ENCODE results near the gene ZFYVE28.
"Not testable (repeated sequence)": the region's sequence is repeated elsewhere in the genome, so short reads cannot be mapped to it uniquely, and the experiment has no call there.

The ZFYVE28 gene

GRCh38 chr4:2417765-2418649 lies at the start of gene ZFYVE28:
Gene ZFYVE28 (minus strand): TSS chr4:2418645. CDS start chr4:2418323, 322 bp downstream.
- DNase-seq = no peak

DNA sequence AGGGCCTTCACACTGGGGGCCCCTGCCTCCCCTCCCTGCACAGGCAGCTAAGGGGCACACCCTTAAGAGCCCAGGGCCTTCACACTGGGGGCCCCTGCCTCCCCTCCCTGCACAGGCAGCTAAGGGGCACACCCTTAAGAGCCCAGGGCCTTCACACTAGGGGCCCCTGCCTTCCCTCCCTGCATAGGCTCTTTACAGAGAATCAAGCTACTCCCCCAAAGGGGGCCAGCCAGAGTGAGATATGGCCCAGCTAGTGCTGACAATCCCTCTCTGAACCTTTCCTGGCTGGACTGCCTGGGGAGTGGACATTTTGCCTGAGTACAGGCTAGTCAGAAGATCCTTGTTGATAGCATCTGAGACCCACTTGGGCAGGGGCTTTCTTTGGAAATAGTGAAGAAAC lies 47.1 kb upstream of the ZFYVE28 start:
- not testable (repeated sequence) for DNase-seq

DNA sequence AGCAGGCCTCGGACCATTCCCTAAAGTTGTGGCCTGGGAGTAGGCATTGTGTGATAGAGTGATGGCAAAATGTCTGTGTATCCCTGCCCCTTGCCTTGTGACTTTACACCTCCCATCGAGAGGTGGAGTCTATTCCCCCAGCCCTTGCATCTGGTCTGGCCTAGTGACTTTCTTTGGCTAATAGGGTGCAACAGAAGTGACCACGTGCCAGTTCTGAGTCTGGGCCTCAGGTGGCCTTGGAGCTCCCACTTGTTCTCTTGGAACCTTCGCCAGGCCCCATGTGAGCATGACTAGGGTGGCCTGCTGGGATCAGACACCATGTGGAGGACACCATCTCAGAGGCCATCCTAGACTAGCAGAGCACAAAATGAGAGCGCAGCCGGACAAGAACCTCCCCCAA lies 46.6 kb upstream of the ZFYVE28 start:
- DNase-seq = no peak

- no peak for DNase-seq
These were observed 44.7 kb upstream of the ZFYVE28 start for GRCh38 chr4:2462992-2463762.

- DNase-seq = peak; percentile 55
These were observed 44.0 kb upstream of the ZFYVE28 start for GRCh38 chr4:2462218-2462991.

GRCh38 chr4:2461246-2461960 lies 43.0 kb upstream of the ZFYVE28 start:
- no peak for DNase-seq

DNA sequence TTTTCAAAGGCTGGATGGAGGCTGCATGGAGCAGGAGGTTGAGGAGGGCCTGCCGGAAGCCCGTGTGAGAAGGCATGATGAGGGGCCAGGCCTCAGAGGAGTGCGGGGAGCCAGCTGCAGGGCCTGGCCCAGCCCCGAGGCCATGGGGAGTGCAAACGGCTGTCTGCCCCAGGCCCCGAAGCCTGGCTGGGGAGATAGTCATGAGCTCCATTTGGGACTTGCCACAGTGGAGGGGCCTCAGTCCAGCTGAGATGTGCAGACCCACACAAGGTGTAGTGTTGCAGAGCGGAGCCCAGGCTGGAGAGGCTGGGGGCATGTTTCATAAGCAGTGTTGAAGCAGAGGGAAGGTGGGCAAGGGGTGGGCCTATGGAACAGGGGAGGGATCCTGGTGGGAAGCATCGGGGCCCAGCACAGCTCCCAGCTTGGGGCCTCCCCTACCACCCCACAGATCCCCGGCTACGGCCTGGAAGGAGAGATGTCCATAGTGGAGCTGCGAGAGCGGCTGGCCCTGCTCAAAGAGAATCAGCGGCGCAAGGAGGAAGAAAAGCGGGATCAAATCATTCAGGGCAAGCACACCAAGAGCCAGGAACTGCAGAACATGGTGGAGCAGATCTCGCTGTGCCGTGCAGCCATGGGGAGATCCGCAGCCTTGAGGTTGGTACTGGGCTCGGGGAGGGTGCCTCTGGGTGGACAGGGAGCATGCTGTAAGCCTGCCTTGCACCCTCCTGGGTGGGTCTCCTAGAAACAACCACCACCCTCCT lies 41.3 kb upstream of the ZFYVE28 start:
- DNase-seq = no peak

DNA sequence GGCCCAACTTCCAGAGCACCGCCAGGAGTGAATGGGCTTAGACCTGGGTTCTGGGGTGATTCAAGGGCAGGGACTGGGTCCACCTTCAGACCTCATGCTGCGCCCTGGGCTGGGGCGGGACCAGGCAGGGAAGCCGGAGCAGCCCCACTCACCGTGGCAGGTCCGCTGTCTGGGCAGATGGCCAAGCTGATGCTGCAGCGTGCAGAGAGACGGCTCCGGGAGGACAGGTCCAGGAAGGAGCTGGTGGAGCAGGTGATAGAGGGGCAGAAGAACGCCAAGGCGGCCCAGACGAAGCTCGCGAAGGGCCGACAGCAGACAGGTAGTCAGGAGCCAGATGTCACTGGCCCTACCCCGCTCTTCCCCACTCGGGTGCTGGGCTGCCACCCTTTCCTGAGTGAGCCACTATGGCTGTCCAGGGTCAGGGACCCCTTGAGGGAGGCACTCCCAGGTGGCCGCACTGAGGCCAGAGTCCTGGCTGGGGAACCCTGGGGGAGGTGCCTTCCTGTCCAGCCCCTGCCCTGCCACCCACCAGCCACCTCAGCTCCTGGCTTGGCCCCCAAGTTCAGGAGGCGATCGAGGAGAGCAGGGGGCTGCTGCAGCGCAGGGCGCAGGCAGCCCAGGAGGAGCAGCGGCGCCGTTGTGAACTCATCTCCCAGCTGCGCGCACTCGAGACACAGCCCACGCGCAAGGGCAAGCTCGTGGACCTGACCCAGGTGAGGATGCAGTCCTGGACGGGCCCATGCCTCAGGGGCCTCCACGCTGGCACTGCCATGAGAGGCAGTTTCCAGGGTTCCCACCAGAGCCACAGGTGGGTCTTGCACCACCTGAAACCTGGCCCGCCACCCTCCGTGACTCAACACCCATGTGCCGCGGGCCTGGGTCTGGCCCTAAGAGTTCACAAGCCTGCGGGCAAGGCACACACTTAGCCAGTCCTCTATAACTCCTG lies 40.4 kb upstream of the ZFYVE28 start:
- peak; percentile 16 for DNase-seq

GRCh38 chr4:2457481-2458295 lies 39.2 kb upstream of the ZFYVE28 start:
- no peak for DNase-seq

DNA sequence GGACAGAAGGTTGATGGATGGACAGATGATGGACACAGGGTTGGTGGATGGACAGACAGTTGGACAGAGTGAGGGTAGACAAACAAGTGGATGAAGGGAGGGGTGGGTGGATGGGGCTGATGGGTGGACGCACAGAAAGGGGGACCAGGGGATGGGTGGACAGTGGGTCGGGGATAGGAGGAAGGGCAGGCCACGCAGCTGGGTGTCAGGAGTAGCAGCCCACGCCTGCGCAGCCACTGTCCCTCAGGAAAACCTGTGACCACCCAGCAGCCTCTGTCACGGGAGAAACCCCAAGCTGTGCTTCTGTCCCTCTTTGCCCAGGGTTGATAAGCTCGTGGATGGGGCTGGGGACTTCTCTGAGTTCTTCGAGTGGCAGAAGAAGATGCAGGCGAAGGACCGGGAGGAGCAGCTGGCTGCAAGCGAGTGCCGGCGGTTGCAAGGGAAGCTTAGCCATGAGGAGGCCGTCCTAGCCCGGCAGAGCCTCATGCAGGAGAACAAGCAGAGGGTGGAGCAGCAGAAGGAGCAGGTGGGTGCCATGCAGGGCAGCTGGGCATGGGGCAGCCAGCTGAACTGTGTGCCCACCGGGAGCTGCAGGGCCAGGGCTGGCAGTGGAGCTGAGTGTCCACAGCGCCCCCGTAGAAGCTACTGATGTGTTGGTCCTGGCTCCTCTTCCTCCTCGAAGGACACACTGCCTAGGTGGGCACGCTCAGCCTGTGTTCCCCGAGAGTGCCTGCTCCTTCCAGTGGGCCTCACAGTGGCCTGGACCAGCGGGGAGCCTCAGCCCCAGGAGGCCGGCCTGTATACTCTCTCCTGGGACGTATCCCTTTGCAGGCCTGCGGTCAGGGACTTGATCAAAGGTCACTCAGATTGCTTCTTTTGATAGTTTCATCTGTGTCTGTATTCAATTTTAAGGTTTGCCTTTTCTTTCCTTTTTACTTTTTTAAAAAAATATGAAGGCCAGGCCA lies 33.7 kb upstream of the ZFYVE28 start:
- DNase-seq = no peak

DNA sequence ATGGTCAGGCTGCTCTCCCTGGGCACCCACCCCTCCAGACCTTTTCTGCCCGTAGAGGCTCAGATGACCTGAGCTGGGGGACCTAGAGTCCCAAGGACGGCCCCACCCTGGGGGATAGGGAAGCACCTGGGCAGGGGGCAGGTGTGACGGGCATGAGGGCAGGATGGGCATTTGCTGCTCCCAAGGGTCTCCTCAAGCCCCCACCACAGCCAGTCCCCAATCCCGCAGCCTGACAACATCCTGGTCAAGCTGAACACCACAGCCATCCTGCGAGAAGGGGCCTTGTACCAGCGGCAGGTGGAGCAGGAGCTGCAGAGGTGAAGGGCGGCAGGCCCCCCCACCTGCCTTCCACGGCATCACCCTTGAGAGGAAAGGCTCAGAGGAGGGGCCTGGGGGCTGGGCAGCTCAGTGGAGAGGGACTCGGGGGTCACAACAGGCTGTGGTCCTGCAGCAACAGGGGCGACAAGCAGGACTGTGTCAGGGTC lies 32.6 kb upstream of the ZFYVE28 start:
- no peak for DNase-seq

- DNase-seq = no peak
These were observed 32.1 kb upstream of the ZFYVE28 start for GRCh38 chr4:2450394-2451035.

DNA sequence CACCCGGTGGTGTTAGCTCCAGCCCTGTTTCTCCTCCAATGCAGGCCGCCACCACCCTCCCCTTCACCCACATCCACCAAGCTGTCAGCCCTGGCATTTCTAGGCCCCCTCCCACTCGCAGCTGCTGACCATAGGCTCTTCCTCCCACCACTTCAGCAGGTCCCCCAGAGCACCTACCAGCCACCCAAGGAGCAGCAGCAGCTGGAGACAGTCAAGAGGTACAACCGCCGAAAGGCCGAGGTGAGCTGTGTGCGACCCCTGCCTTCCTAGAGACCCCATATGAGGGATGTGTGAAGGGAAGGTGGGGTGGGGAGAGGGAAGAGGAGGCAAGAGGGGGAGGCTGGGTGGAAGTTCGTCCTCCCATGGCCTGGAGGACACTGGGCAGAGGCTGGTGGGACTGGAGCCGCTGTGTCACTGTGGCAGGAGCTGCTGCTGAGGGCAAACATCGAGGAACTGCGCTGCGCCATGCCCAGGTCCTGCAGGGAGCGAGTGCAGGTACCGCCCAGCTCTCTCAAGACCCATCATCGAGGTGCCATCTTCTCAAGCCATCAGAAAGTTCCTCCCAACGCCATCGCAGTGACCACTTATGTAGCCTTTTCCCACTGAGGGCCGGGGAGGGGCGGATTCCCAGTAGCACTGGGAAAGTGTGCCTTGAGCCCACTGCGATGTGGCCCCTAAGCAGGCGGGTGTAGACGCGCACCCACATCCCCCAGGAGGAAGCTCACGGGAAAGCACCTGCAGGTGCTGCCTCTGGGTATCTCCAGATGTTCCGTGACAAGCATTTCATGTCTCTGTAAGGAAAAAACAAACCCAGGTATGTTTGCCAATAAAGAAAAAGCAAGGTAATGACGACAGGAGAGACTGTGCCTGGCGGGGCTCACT lies 31.3 kb upstream of the ZFYVE28 start:
- DNase-seq = no peak

- DNase-seq = no peak
These were observed 30.6 kb upstream of the ZFYVE28 start for GRCh38 chr4:2449051-2449450.

DNA sequence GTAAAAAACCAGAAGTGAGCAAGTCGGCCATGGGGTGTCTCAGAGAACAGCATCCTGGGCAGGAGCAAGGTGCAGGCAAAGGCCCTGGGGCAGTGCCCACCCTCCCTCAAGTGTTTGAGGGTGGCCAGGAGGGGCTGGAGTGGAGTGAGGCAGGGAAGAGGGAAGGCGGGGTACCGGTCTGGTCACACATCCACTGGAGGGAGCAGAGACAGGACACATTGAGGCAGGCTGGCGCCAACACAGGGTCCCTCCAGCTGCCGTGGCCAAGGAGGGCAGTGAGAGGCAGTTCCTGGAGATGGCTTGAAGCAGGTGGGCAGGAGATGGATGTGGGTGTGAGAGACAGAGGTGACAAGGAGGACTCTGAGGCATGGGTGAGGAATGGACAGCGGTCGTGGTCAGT lies 30.1 kb upstream of the ZFYVE28 start:
- no peak for DNase-seq

DNA sequence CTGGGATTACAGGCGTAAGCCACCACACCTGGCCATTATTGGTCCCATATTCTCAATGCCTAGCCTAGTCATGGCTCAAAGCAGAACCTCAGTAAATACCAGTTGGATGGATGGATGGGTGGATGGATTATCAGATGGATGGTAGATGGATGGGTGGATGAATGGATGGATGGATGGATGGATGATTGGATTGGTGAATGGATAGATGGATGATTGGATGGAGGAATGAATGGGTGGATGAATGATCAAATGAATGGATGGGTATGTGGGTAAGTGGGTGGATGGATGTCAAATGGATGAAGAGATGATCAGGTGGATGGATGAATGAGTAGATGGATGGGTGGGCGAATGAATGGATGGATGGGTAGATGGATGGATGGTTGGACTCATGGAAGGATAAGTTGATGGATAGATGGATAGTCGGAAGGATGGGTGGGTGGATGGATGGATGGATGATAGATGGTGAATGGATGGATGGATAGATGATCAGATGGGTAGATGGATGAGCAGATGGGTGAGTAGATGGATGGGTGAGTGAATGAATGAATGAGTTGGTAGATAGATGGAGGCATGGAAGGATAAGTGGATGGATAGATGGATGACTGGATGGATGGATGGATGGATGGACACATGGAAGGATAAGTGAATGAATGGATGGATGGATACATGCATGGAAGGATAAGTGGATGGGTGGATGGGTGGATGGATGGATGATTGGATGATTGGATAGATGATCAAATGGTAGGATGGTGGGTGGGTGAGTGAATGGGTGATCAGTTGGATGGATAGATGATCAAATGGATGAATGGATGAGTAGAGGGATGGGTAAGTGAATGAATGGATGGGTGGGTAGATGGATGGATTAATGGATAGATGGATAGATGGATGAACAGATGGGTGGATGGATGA lies 28.5 kb upstream of the ZFYVE28 start:
- DNase-seq = no peak

Data from NCI-H1105 treated with DMSO at 0.1 percent for 48 hours (cell line).